Smooth muscle cell (in vitro differentiated cells): ENCODE data around the gene TMEM209. TPM values are rescaled to one million over a fixed set of nuclear protein-coding genes. Genes with fewer than 3 reads are reported as not detected.

Experiments used
- DNase-seq: peaks from one replicate; lab custom pipeline; 2025; ENCODE audit not compliant: unreplicated experiment; lab: John Stamatoyannopoulos, UW
- H2AFZ ChIP-seq: fragments of 200-600 bp; sonication (generic); 2 replicates; pipeline ENCODE4 v1.6.0; 2016; ENCODE audit warnings: antibody characterized with exemption, low read depth, mild to moderate bottlenecking
- H3F3A ChIP-seq: fragments of 200-600 bp; sonication (generic); 2 replicates; pipeline ENCODE4 v1.6.0; 2017; ENCODE audit warnings: antibody characterized with exemption, low read depth
- H3K27ac ChIP-seq: fragments of 200-600 bp; sonication (generic); 2 replicates; pipeline ENCODE4 v1.5.1; 2016; ENCODE audit warnings: low read depth, mild to moderate bottlenecking
- H3K27me3 ChIP-seq: fragments of 200-600 bp; sonication (generic); 2 replicates; pipeline ENCODE4 v1.6.1; 2016; ENCODE audit warnings: low read depth, mild to moderate bottlenecking
- H3K36me3 ChIP-seq: fragments of 200-600 bp; sonication (generic); 2 replicates; pipeline ENCODE4 v1.5.1; 2016; ENCODE audit warnings: low read depth
- H3K4me1 ChIP-seq: fragments of 200-600 bp; sonication (generic); 2 replicates; pipeline ENCODE4 v1.5.1; 2016; ENCODE audit warnings: low read depth
- H3K4me2 ChIP-seq: fragments of 200-600 bp; sonication (generic); 2 replicates; pipeline ENCODE4 v1.6.0; 2016; ENCODE audit warnings: mild to moderate bottlenecking
- H3K4me3 ChIP-seq: fragments of 200-600 bp; sonication (generic); 2 replicates; pipeline ENCODE4 v1.5.1; 2016; ENCODE audit warnings: mild to moderate bottlenecking
- H3K79me2 ChIP-seq: fragments of 200-600 bp; sonication (generic); 2 replicates; pipeline ENCODE4 v1.6.0; 2016; ENCODE audit warnings: low read depth, mild to moderate bottlenecking
- H3K9ac ChIP-seq: fragments of 200-600 bp; sonication (generic); 2 replicates; pipeline ENCODE4 v1.6.0; 2016; ENCODE audit warnings: low read depth
- H3K9me3 ChIP-seq: fragments of 200-600 bp; sonication (generic); replicated peaks from 2 replicates; pipeline ENCODE4 v1.5.1; 2016; ENCODE audit warnings: low read depth
- H4K20me1 ChIP-seq: fragments of 200-600 bp; sonication (generic); 2 replicates; pipeline ENCODE4 v1.6.0; 2016; ENCODE audit warnings: low read depth
- WGBS: methylation state at CpG from one replicate; pipeline ENCODE4 v1.1.7; 2016; ENCODE audit warnings: low lambda C conversion rate; 5-methylcytosine and 5-hydroxymethylcytosine counted together
- polyA plus RNA-seq: library from polyadenylated mRNA; unstranded; fragments of >200 nt; fragmentation: Nextera tagmentation; extraction: Ambion mirVana; gene quantifications from 2 replicates; pipeline ENCODE4 v1.2.1, GENCODE V29; 2016
- total RNA-seq: library from RNA; depleted of rRNA; stranded (reverse); fragments of >200 nt; gene quantifications from 2 replicates; pipeline ENCODE4 v1.2.3, GENCODE V29; 2014
- TF ChIP-seq, protein P1 (sequence below): fragments of 200-600 bp; sonication (generic); IDR thresholded peaks from 2 replicates; pipeline ENCODE4 v1.5.1; 2017; ENCODE audit warnings: borderline replicate concordance, mild to moderate bottlenecking, antibody characterized with exemption; ENCODE audit not compliant: insufficient read depth, poor library complexity, severe bottlenecking

Gene TMEM209
- total and polyA plus RNA-seq, 2 experiments from 2014 or later: 15.1 to 20.3 TPM

- WGBS: 92% methylated on average over 4 of the region's 4 CpGs
These were observed 71.0 kb downstream of the TMEM209 start for GRCh38 chr7:130134106-130134636.

DNA sequence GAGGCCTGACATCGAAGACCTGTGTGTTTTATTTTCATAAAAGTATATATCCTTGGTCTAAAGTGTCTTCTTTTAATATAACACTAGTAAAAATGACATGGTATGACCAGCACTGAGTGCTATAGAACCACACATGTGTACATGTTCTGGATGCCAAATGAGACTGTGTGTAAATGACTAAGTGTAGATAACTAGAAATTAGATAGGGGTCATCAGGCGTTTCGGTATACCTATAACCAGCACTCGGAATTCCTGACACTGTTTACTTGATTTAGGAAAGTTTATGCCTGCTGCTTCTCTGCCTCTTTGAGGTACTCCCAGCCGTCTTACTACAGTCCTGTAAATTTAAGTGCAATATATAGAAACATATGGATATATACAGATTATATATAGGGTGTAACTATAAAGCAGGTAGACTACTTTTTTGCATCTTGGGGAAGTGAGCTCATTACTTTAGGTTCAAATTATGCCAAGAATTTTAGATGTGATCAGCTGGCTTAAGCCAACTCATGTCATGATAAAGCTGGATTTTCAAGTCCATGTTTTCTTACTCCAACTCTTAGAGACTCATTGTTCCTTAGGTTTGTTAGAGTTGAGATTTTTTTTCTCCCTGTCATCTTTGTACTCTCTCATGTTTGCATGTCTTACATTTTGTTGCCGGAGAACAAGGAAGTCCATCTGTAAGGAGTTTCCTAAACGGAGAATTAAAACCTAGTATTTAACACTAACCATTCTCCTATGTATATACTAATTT lies 72.0 kb downstream of the TMEM209 start:
- Histone ChIP-seq H3K9ac (no peak overlapping the region), H3K9me3 (no peaks in the 10 kb centered on the region), H4K20me1 (no peaks in the 10 kb centered on the region), H2AFZ (no peak overlapping the region), H3K27ac (no peak overlapping the region), H3K79me2 (no peaks in the 10 kb centered on the region), H3K4me2 (no peak overlapping the region), H3K36me3 (peaks cover 3% of the 10 kb centered on the region), H3K4me3 (no peak overlapping the region), H3K27me3 (no peaks in the 10 kb centered on the region), H3K4me1 (peaks cover 26% of the 10 kb centered on the region), H3F3A (no peaks in the 10 kb centered on the region)
- DNase-seq: no peak
- TF ChIP-seq, protein P1, sequence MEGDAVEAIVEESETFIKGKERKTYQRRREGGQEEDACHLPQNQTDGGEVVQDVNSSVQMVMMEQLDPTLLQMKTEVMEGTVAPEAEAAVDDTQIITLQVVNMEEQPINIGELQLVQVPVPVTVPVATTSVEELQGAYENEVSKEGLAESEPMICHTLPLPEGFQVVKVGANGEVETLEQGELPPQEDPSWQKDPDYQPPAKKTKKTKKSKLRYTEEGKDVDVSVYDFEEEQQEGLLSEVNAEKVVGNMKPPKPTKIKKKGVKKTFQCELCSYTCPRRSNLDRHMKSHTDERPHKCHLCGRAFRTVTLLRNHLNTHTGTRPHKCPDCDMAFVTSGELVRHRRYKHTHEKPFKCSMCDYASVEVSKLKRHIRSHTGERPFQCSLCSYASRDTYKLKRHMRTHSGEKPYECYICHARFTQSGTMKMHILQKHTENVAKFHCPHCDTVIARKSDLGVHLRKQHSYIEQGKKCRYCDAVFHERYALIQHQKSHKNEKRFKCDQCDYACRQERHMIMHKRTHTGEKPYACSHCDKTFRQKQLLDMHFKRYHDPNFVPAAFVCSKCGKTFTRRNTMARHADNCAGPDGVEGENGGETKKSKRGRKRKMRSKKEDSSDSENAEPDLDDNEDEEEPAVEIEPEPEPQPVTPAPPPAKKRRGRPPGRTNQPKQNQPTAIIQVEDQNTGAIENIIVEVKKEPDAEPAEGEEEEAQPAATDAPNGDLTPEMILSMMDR: no peak
- 95% methylated on average over 7 of the region's 7 CpGs for WGBS

More at GRCh38 chr7:130134106-130134636, 71.0 kb downstream of the TMEM209 start:
- Histone ChIP-seq H3K79me2 (no peaks in the 10 kb centered on the region), H3K4me2 (no peak overlapping the region), H3K27ac (no peak overlapping the region), H3K9me3 (no peaks in the 10 kb centered on the region), H3K9ac (no peak overlapping the region), H3K36me3 (peaks cover 3% of the 10 kb centered on the region), H3K4me1 (peaks cover 26% of the 10 kb centered on the region), H3F3A (no peaks in the 10 kb centered on the region), H2AFZ (no peak overlapping the region), H3K4me3 (no peak overlapping the region), H4K20me1 (no peaks in the 10 kb centered on the region), H3K27me3 (no peaks in the 10 kb centered on the region)
- DNase-seq: no peak
- TF ChIP-seq, protein P1: no peak

DNA sequence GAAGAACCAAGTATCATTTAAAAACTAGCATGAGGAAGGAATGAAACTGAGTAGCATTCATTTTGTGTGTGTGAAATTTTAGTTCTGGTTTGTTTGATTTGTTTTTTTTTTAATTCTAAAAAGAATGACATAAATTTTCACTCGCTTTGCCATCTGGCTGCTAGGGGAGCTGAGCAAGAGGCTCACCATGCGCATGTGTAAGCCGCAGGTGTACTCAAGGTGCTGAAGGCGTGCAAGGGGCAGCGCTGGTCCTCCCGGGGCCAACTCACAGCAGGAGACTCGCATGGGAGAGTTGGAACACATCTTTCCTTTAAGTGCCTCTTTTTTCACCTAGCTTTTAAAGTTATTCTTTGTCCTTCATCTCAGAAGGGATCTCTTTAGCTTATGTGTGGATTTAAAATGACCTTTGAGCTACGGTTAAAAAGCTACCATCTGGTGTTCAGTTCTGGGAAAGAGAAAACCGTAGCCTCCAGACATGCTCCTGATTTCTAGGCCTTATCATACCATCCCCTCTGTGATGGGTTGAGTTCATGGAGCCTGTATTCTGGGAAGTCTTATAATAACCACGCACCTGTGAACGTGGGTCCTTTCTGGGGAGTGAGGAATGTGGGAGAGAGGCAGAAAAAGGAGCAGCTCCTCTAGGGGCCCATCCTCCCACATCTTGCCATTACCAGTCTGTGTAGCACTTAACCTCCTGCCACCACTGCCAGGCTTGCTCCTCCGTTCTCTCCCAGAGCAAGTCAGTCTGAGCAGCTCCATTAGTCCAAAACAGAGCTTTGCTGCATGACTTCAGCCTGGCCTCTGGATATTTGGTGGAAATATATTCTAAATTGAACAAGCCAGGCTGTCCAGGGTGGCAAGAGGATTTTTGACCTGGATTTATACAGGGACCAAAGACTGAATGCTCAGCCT lies 73.0 kb downstream of the TMEM209 start:
- no peak overlapping the region for H3K4me2 ChIP-seq
- TF ChIP-seq, protein P1: no peak
- no peaks in the 10 kb centered on the region for H4K20me1 ChIP-seq
- H3K27me3 ChIP-seq: no peaks in the 10 kb centered on the region
- H3K4me3 ChIP-seq: no peak overlapping the region
- no peaks in the 10 kb centered on the region for H3F3A ChIP-seq
- no peak for DNase-seq
- H3K79me2 ChIP-seq: no peaks in the 10 kb centered on the region
- H3K9me3 ChIP-seq: no peaks in the 10 kb centered on the region
- H3K4me1 ChIP-seq: peaks cover 26% of the 10 kb centered on the region
- no peak overlapping the region for H3K27ac ChIP-seq
- no peak overlapping the region for H3K9ac ChIP-seq
- no peak overlapping the region for H2AFZ ChIP-seq
- 97% methylated on average over 12 of the region's 12 CpGs for WGBS
- H3K36me3 ChIP-seq: peaks cover 3% of the 10 kb centered on the region
